AG08395 (cell line): ENCODE results near the gene ZMAT5.

ENCODE experiments used
- DNase-seq: peaks from one replicate; pipeline ENCODE4 v3.0.0; 2012; ENCODE audit warnings: mixed read lengths, low spot score

ZMAT5 gene

DNA sequence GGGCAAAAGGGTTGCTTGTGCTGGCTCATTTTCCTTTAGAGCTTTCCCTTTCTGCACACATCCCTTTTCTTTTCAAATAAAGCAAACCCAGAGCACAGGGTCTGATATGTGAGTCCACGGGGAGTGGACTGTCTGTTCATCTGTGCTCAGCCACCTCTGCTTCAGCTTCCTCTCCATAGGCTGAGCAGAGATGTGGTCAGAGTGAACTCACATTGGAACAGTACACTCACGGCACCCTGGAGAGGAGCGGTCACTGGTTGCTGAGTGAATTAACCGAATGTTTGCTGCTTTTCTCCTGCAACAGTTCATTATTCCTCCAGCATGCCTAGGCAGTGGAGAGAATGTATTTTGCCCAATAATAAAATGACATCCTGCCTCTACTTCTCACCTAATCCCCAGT lies 83.3 kb downstream of the ZMAT5 start:
- DNase-seq: no peak
